Measurements from ENCODE around the gene AUTS2.

Gene AUTS2

DNA sequence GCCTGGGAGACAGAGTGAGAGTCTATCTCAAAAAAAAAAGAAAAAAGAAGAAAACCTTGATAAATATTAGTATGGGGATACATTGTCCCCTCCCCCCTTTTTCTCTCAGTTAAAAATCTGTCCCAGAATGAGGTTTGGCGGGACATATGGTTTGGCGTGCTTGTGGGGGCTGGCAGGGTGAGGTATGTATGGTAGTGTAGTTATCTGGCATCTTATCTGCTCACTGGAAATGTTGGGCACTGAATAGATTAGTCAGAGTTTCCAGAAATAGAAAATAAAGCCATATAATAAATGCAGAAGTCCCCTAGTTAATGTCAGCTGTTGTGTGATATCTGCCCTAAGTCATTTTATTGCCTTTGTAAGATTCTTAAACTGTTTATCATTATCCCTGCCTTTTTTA lies 1136.1 kb downstream of the AUTS2 start:
- no peak overlapping the region for H3K27ac ChIP-seq
- DNase-seq (ENCODE audit: low read depth, low spot score), result no peak

DNA sequence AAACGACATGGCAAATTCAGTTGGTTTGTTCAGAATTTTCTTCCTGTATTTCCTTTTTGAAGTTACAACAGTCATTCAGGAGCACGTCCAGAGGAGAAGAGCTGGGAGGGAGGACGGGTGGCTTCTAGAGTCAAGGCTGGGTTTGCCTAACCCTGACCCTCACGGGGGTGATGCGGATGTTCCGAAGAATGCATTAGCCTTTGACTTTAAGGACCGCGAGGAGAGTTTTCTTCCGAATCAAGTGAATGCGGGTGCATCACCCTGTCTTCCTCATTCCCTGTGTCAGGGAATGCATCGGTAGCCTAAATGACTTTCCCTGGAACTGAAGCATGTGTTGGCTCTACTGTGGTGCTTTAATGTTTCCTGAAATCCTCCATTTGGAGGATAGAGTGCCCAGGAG lies 1137.0 kb downstream of the AUTS2 start:
- H3K27ac ChIP-seq, result no peak overlapping the region
- no peak for DNase-seq (ENCODE audit: low read depth, low spot score)

DNA sequence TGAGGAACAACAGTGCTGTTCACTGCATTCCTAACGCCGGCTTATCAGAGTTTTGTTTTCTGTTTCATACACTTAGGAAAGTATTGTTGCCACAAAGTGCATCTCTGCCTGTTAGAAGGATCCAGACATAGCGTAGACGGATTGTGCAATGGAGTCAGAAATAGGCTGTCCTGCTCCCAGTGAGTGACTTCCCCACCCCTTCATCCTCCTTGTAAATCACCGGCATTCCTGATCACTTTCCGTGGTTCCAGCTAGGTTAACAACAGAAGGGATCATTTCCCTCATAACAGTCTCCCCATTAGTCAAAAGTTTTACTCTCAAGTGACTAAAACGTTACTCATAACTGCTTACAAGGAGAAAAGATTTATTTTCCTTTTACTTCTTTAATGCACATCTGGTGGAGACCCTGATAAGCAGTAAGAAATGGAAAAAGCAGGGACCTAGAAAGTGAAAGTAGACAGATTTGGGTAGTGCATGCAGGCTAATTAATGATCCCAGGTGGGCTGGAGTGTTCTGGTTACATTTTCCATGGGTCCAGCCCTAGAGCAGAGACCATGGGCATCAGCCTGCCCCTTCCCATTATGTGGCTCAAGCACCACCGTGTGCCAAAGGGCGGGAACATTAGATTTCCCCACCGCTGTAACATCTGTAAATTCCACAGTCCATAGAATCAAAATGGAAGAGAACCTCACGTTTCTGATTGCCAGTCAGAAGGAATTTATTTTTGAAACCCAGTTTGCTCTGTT lies 1138.6 kb downstream of the AUTS2 start:
- H3K27ac ChIP-seq, result peak overlapping the region; percentile 44
- DNase-seq (ENCODE audit: low read depth, low spot score), result no peak

DNA sequence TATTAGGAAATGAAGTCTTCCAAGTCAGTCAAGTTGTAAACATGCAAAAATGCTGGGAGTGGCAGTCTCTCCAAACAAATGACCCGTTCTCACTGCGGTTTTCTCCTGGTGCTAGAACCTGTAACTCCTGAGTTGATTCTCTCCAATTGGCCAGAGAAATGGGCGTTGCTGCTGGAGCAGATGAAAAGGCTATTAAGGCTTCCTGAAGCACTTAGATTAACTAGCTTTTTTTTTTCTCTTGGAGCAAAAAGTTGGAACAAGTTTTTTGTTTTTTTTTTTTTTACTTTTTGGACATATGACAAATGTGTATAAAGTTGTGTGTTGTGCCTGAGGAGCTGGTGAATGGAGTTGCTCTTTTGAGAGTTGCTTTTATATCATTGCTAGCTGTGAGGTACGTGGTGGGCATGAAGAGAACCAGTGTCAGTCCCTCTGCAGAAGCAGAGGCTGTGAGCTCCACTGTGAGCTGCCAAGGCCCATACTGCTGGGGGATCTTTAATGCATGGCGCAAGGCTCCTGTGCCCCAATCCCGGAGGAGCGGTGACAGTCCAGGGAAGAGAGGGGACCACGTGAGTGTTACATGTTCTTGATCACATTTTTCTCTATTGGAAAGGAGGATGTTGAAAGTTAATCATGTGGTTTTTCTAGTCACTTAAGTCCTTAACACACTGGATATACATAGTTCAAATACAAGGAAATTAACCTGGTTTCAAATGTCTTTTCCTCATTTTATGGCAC lies 1140.0 kb downstream of the AUTS2 start:
- H3K27ac ChIP-seq, result peak overlapping the region; percentile 44
- peak; percentile 83 for DNase-seq (ENCODE audit: low read depth, low spot score)

DNA sequence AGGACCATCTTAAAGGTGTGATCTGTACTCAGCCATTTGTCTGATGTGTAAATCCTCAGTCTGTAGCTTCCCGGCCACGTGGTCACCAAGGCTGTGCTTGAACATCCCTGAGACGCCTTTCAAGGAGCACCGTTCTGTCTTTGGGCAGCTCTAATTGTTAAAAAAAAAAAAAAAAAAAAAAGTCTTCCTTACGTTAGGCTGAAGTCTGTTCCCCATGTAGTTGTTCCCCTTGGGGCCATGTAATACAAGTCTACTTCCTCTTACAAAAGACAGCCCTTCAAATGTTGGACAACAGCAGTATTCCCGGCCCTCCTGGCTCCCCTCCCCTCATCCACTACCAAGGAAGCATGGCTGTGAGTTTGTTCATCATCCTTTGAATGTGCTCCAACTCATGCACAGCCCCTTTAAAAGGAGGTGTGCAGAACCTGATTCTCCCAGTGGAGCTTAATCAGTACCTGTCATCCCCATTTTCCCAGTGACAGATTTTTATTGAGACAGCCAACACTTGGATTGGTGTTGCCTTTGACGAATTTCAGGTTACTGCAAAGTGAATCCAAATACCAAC lies 1141.5 kb downstream of the AUTS2 start:
- H3K27ac ChIP-seq, result no peak overlapping the region
- no peak for DNase-seq (ENCODE audit: low read depth, low spot score)

DNA sequence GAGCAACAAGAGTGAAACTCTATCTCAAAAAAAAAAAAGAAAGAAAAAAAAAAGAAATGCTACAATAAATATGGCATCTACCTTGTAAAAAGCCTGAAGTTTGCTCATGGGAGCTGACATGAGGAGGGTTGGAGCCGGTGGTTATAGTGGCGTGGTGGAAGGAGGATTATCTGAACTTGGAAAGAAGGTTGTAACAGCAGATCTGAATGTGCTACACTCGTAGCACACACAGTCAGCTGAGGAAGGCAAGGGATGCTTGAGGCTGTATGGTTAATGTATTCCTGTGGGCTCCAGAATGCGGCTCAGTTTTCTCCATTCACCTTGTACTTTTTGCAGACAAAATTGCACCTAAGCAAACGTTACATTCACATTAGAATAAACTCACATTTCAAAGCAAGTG lies 1143.4 kb downstream of the AUTS2 start:
- no peak overlapping the region for H3K27ac ChIP-seq
- DNase-seq (ENCODE audit: low read depth, low spot score), result no peak

DNA sequence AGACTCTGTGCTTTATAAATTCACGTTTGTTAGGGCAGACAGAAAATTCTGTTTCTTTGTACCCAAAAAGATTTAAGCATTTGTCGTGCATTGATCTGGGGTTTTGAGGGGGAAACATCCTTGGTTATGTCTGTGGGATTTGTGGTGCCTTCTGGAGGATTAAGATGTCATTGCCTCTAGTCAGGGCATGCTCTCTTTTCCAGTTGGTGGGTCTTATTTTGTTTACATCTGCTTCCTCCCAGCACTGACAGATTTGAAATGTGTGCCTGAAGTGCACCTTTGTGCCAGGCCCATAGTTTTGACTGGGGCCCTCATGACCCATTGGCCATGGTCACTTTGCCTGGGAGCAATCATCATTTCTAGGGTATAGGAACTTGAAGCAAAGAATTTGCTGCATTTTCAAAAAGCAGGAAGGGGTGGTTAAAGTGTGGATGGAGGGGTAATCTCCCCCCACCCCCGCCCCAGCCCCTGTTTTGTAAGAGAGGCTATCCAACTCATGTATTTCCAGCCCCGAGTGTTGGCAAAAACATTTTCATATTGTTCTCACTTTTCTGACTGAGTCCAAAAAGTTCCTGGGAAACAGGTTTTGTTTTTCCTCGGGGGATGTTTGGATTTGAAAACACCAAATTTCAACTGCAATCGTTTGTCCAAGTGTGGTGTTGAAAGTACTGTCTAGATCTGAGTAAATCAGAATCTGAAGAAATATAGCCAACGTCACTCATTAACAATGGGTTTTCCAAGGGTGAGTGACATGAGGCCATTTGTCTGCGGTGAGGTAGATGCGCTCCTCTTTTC lies 1145.5 kb downstream of the AUTS2 start:
- no peak for DNase-seq (ENCODE audit: low read depth, low spot score)
- H3K27ac ChIP-seq, result no peak overlapping the region

DNA sequence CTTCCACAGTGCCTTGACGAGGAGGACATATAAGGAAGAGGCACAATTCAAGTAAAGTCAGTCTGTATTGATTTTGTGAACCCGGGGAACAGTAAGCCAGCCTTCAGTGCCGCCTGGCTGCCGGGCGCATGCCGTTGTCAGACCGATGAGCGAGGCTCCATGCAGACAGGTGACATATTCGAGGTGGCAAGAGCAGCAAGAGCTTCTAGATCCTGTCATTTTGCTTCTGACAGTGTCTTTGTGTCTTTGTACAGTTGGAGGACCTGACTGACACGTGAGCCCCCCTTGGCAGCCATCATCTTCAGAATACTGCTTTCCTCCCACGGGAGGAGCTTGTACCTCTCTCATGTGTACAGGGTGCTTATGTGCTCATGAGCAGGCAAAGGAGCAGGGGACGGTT lies 1146.2 kb downstream of the AUTS2 start:
- DNase-seq (ENCODE audit: low read depth, low spot score), result no peak
- no peak overlapping the region for H3K27ac ChIP-seq

DNA sequence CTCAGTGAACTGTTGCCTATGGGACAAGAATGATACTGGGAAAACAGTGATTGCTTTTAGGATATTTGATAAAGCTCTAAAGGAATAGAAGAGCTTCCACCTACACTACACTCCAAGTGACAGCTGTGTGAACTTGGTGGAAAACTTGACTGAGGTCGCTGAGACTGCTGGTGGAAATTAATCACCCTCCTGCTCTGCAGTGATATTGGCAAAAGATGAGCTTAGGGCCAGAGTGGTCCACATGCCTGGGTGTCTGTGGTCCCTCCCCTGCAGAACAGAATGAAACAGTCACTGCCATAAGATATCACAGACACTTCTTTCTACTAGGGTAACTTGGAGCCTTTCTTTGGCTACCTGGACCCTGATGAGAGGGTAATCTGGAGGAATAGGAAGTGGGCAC lies 1151.6 kb downstream of the AUTS2 start:
- H3K27ac ChIP-seq, result no peak overlapping the region
- no peak for DNase-seq (ENCODE audit: low read depth, low spot score)

DNA sequence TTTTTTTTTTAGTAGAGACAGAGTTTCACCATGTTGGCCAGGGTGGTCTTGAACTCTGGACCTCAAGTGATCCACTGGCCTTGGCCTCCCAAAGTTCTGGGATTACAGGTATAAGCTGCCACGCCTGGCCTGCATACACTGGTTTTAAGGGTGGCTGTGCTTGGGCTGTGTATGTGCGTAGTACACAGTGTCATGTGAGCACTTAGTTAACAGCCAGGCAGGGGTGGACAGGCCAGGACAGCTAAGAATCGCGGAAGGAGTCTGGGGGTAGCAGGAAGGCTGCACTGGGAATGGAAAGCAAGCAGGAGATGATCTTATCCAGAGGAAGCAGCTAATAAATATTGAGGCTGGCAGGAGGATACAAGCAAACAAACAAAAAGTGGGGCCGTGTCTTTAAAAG lies 1153.6 kb downstream of the AUTS2 start:
- H3K27ac ChIP-seq, result no peak overlapping the region
- DNase-seq (ENCODE audit: low read depth, low spot score), result no peak

DNA sequence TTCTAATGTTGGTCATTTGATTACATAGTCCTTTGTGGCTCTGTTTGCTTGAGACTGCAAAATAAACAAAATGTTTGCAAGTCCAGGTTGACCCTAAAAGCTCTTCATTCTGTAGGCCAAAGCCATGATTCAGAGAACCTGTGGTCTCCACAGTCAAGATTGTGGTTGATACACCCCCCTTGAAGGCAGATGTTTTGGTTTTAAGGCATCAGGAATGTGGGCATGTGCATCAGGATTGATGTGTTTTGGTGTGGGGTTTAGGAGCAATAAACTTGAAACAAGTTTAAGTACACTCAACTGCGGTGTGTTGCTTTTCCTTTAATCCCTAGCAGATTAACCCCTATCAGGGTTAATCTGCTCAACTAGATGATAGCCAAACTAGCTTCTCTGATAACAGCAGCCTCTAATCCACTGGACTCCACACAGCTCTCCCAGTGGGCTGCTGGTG lies 1154.5 kb downstream of the AUTS2 start:
- no peak for DNase-seq (ENCODE audit: low read depth, low spot score)
- H3K27ac ChIP-seq, result no peak overlapping the region

DNA sequence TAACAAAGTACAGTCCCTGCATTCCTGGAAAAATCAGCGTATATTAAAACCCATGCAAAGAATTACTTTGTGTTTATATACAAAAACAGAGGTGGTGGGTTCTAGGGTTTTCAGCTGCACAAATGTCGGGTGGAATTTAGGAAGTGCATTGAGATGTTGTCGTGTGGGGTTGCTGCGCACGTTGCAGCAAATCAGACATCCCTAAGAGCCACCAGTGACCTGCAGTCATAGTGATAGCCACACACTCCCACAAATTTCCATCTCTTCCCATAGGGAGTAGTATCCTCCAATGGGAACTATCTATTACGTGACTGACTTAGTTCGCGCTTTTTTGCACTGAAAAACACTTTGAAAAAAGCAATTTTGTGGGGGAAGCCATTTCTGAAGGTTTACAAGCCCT lies 1158.5 kb downstream of the AUTS2 start:
- no peak for DNase-seq (ENCODE audit: low read depth, low spot score)
- H3K27ac ChIP-seq, result no peak overlapping the region

DNA sequence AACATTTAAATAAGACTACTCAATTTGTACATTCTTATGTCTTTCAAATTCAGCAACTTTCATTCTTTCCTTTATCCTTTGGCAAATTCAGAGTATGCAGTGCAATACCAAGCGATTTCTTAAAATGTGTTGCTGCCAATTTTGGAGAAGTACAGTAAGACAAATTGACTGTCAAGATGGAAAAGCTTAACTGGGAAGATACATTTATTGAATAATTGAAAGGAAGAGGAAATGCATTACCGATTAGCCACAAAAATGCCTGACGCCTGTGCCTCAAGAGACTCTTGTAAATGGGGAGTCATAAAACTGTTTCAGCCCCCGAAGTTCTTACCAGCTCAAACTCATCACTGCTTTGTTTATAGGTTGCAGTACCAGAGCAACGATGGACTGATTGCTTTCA lies 1160.4 kb downstream of the AUTS2 start:
- DNase-seq (ENCODE audit: low read depth, low spot score), result no peak
- H3K27ac ChIP-seq, result no peak overlapping the region

DNA sequence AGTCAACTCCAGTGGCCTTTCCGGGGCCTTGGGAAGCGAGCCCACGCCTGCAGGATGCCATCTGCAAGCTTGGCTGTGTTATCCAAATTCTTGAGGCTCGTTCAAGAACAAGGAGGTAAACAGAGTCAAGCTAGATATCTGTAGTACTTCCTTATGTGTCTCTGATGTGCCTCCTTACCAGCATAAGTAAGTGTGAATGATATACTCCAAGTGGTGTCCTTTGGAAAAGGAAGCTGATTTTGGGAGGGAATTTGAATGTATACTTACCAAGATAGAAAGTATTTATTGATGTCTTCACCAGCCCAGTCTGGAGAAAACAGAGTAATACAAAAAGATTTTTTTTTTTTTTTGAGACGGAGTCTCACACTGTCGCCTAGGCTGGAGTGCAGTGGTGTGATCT lies 1161.4 kb downstream of the AUTS2 start:
- no peak for DNase-seq (ENCODE audit: low read depth, low spot score)
- no peak overlapping the region for H3K27ac ChIP-seq

DNA sequence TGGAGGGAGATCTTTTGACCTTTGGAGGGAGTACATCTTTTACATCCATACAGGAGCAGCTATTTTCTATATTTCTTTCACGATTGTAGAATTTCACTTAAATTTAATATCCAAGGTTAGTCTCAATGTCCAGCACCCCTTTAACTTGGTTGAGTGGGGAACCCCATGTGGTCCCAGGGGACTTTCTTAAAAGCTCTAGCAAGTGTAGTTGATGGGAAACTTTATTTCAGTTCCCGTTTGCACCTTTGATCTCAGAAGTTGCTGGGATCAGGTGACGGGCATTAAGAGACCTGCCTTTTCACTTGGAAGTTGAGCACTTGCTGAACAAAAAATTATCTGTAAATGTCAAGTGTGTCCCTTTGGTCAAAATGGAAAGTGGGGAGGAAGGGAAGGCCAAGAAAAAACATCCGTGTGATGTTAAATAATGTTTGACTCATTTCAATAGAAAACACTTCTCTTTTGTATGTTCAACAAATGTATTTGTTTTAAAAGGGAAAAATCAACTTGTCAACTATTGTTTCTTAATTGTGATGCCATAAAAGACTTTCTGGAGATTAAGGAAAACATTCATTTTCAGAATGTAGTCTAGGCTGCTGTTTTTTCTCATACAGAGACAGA lies 1163.5 kb downstream of the AUTS2 start:
- no peak for DNase-seq (ENCODE audit: low read depth, low spot score)
- H3K27ac ChIP-seq, result no peak overlapping the region

DNA sequence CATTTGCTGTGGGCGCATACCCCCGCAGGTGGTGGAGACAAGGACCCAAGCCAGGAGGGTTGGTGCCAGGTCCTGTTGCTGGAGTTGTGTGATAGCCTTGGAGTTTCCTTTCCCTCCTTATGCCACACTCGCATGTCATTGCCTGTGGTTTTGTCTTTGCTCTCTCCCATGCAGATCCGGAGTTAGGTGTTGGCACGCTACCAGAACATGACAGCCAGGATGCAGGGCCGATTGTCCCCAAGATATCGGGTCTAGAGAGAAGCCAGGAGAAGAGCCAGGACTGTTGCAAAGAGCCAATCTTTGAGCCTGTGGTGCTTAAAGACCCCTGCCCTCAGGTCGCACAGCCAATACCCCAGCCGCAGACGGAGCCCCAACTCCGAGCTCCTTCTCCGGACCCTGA lies 1164.4 kb downstream of the AUTS2 start:
- no peak for DNase-seq (ENCODE audit: low read depth, low spot score)

DNA sequence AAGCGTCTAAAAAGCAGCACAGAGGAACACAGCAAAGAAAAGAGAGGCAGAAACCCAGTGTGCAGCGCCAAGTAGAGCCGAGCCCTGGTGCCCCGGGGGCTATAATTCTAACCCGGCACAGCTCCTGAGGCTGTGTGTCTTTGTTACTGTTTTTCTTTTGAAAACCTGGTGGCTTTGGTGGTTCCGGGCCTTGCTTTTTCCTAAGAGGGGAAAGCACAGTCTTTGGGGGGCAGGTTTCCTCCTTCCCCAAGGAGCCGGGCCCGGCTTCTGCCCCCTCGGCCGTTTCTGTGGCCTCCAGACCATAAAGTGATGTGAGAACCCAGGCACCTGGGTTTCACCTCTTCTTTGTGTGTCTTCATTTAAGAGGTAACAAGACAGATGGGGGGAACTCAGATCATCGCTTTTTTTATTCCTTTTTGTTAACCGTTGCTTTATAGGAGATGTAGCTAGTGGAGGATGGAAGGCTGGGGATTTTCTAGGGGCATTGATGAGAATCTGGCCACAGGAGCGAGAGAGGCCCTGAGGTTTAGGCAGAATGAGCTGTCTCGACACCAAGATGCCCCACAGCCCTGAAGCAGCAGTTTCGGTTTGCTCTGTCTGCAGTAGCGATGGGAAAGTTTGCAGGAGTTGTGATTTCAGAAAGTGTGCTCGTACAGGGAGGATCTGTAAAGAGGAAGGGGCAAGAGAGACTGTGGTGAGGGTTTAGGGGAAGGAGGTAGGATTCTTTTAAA lies 1165.9 kb downstream of the AUTS2 start:
- DNase-seq (ENCODE audit: low read depth, low spot score), result no peak
- no peak overlapping the region for H3K27ac ChIP-seq

More for the DNA sequence above, 1164.4 kb downstream of the AUTS2 start:
- no peak overlapping the region for H3K27ac ChIP-seq

DNA sequence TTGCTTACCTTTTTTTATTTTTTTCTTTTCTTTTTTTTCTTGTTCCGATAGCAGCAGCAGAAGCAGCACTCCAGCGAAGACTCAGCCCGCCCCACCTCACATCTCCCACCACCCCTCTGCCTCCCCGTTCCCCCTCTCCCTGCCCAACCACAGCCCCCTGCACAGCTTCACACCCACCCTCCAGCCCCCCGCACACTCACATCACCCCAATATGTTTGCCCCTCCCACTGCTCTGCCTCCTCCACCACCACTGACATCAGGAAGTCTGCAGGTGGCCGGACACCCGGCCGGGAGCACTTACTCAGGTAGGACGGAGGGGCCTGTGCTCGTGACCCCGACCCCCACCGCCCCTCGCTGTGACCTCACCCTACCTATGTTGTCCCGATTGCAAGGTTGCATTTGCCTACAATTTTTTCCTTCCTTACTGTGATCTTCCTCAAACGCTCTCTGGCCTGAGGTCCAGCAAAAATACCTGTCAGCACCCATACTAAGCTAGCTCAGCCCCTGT lies 1166.5 kb downstream of the AUTS2 start:
- no peak for DNase-seq (ENCODE audit: low read depth, low spot score)
- no peak overlapping the region for H3K27ac ChIP-seq

DNA sequence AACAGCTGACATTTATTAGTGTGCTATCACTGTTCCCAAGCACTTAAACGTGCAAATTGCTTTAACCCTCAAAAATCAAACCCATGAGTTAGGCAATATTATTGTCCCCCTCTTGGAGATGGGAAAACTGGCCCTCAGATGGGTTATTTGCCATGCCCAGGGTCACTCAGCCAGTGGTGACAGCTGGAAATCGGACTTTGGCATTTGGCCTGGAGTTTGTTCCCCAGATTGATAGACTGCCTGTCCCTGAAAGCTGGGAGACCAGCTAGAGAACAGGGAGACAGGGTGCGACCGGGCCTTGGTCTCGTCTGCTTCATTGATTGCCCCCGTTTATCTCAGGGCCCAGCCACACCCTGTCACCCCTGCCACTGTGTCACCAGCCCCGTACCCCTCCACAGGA lies 1167.4 kb downstream of the AUTS2 start:
- H3K27ac ChIP-seq, result no peak overlapping the region
- DNase-seq (ENCODE audit: low read depth, low spot score), result no peak
